Posterior vena cava (tissue), 2 donors: Measurements from ENCODE around the gene PTGER4. TPM values are rescaled to one million over a fixed set of nuclear protein-coding genes. Genes with fewer than 3 reads are reported as not detected.

Experiments
- DNase-seq: peaks from one replicate; pipeline ENCODE4 v3.0.0-alpha.2; 2020; ENCODE audit warnings: low spot score
- intact Hi-C, 2 donors: fragments of 100-400 bp; cut with DNase I; formaldehyde crosslinking; loops; one replicate each; pipeline versions ENCODE4 v1.14.1 to v1.14.2; 2022 to 2023
- total RNA-seq, 2 donors: library from RNA; stranded (reverse); fragmentation: NEBNext Ultra II Directional; extraction: Animal tissue kit (Norgen Biotek cat#: 25700); gene quantifications; one replicate each; pipeline ENCODE4 v1.2.1, GENCODE V29; 2021
- donor health status: DM: yes; HTN: yes; CAD: no.
- donor health status: DM: yes; HTN: yes; CAD: no.

The PTGER4 gene
- total RNA-seq, 2 donors from 2014 or later: 10.1 to 12.1 TPM

GRCh38 chr5:40733879-40734563, 54.3 kb downstream of the PTGER4 start:
- intact Hi-C loops: loop anchor here in 1 of 2 donors (10.0 kb wide), 1 partner anchor 1019 kb away; no protein-coding TSS in a partner anchor
- no peak for DNase-seq

- intact Hi-C loops: loop anchor here in 1 of 2 donors (10.0 kb wide), 1 partner anchor 1020 kb away; no protein-coding TSS in a partner anchor
Measured at GRCh38 chr5:40734986-40735385, 55.3 kb downstream of the PTGER4 start.

GRCh38 chr5:40735609-40736008, 55.9 kb downstream of the PTGER4 start:
- intact Hi-C loops: loop anchor here in 1 of 2 donors (10.0 kb wide), 1 partner anchor 1021 kb away; no protein-coding TSS in a partner anchor
- no peak for DNase-seq

More at GRCh38 chr5:40734986-40735385, 55.3 kb downstream of the PTGER4 start:
- DNase-seq: no peak

- no peak for DNase-seq
- intact Hi-C loops: loop anchor here in 1 of 2 donors (10.0 kb wide), 1 partner anchor 1021 kb away; no protein-coding TSS in a partner anchor
Measured at GRCh38 chr5:40736103-40736875, 56.6 kb downstream of the PTGER4 start.

GRCh38 chr5:40738502-40738901, 58.8 kb downstream of the PTGER4 start:
- intact Hi-C loops: loop anchor here in 1 of 2 donors (10.0 kb wide), 1 partner anchor 1024 kb away; no protein-coding TSS in a partner anchor
- DNase-seq: no peak

Other genes starting within 250 kb of the PTGER4 start
- 10 to 100 TPM; 13.3 to 18.2 TPM for gene TTC33, start 76.0 kb downstream of the PTGER4 start, total RNA-seq
- gene PRKAA1, start 118.5 kb downstream of the PTGER4 start, total RNA-seq: 100 to 1,000 TPM in 1 of 2 donors, 10 to 100 TPM in 1; 98.8 to 102 TPM
- gene RPL37, start 155.3 kb downstream of the PTGER4 start, total RNA-seq: 100 to 1,000 TPM; 738 to 822 TPM
- gene CARD6, start 161.5 kb downstream of the PTGER4 start, total RNA-seq: 10 to 100 TPM; 12.8 to 14.9 TPM
- gene C7, start 229.6 kb downstream of the PTGER4 start, total RNA-seq: 100 to 1,000 TPM; 563 to 985 TPM